ENCODE measurements around the gene SYT1.

Gene SYT1

DNA sequence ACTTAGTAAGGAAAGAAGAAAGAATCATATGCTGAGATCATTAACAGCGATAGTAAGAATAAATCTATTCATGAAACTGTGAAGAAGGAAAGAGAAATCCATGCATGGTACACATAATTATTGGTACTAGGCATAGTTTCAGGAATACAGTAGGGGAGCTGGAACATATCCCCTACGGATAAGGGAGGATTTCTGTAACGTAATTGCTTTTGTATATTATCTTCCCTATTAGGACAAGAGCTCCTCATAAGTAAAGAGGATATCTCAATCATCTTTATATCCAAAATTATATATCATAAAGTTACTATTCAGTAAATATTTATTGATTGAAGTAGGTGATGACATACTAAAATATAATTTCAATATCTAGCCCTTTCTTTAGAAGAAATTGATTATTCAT lies 22.9 kb downstream of the SYT1 start:
- Histone ChIP-seq H3K79me2 (no peaks in the 10 kb centered on the region), H3K9me3 (ENCODE audit: control insufficient read depth, low read length) (no peaks in the 10 kb centered on the region), H3K4me3 (ENCODE audit: low read depth, low read length) (no peak overlapping the region), H3K36me3 (ENCODE audit: control insufficient read depth, insufficient read depth, low read length) (no peaks in the 10 kb centered on the region), H3K4me2 (ENCODE audit: low read length) (no peak overlapping the region), H3K27me3 (ENCODE audit: control insufficient read depth, insufficient read depth, low read length) (no peaks in the 10 kb centered on the region), H3K4me1 (no peaks in the 10 kb centered on the region), H3K9ac (no peak overlapping the region), H2AFZ (no peak overlapping the region), H3K27ac (no peak overlapping the region)
- TF ChIP-seq, protein P1, sequence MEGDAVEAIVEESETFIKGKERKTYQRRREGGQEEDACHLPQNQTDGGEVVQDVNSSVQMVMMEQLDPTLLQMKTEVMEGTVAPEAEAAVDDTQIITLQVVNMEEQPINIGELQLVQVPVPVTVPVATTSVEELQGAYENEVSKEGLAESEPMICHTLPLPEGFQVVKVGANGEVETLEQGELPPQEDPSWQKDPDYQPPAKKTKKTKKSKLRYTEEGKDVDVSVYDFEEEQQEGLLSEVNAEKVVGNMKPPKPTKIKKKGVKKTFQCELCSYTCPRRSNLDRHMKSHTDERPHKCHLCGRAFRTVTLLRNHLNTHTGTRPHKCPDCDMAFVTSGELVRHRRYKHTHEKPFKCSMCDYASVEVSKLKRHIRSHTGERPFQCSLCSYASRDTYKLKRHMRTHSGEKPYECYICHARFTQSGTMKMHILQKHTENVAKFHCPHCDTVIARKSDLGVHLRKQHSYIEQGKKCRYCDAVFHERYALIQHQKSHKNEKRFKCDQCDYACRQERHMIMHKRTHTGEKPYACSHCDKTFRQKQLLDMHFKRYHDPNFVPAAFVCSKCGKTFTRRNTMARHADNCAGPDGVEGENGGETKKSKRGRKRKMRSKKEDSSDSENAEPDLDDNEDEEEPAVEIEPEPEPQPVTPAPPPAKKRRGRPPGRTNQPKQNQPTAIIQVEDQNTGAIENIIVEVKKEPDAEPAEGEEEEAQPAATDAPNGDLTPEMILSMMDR (IDR thresholded peaks at IDR 0.05) = no peak

DNA sequence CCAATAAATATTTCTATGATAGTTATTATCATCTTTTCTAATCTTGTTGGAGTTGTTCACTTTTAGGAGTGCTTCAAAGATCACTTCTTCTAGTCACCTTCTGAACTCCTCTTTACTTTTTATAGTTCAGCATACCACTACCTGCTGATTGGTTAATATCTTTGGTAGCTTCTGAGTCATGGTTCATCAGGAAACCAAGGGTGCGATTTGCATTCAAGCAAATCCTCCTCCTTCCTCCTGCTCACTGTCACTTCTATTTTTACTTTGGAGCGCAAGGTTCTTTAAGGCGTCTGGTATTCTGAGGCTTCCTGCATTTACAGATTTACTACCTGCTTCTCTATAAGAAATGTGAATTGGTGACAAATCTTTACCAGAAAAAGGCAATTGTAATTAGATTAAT lies 24.0 kb downstream of the SYT1 start:
- no peaks in the 10 kb centered on the region for H3K27me3 ChIP-seq (ENCODE audit: control insufficient read depth, insufficient read depth, low read length)
- TF ChIP-seq, protein P1 (IDR thresholded peaks at IDR 0.05) = no peak
- H3K4me1 ChIP-seq = no peaks in the 10 kb centered on the region
- H3K4me2 ChIP-seq (ENCODE audit: low read length) = no peak overlapping the region
- H3K79me2 ChIP-seq = no peaks in the 10 kb centered on the region
- H3K9me3 ChIP-seq (ENCODE audit: control insufficient read depth, low read length) = no peaks in the 10 kb centered on the region
- no peak overlapping the region for H3K4me3 ChIP-seq (ENCODE audit: low read depth, low read length)
- no peak overlapping the region for H3K9ac ChIP-seq
- no peaks in the 10 kb centered on the region for H3K36me3 ChIP-seq (ENCODE audit: control insufficient read depth, insufficient read depth, low read length)
- H3K27ac ChIP-seq = no peak overlapping the region
- H2AFZ ChIP-seq = no peak overlapping the region

DNA sequence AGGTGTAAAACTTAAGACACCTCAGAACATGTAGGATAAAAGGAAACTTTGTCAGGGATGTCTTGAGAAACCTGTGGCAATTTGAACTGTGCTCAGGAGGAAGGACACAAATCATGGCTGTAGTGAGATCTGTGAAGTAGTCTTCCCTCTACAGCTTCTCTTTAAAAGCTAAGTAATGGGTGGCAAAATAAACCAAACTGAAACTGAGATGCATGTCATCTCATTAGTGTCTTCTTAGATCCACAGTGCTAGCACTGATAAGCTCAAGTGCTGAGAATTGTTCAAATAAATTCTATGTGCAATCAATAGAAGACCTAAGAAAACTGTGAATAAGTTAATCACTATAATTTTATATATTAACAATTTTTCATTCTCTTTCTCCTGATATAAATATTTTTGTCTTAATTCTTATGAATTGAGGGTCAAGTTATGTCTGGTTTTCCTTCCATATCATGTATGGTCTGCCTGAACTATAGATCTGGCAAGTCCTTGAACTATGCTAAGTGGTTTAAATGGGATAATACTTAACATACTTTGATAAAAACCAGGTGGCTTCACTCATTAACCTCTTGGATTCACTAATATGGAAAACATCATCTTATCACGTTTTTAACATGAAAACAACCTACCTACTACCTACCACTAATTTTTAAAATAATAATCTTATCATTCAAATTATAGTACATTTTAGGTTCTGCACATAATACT lies 27.2 kb downstream of the SYT1 start:
- TF ChIP-seq, protein P1 (IDR thresholded peaks at IDR 0.05) = no peak
- H3K9me3 ChIP-seq (ENCODE audit: control insufficient read depth, low read length) = no peaks in the 10 kb centered on the region
- no peaks in the 10 kb centered on the region for H3K36me3 ChIP-seq (ENCODE audit: control insufficient read depth, insufficient read depth, low read length)
- no peak overlapping the region for H3K9ac ChIP-seq
- no peaks in the 10 kb centered on the region for H3K27me3 ChIP-seq (ENCODE audit: control insufficient read depth, insufficient read depth, low read length)
- no peak overlapping the region for H3K4me3 ChIP-seq (ENCODE audit: low read depth, low read length)
- H3K4me1 ChIP-seq = no peaks in the 10 kb centered on the region
- no peak overlapping the region for H2AFZ ChIP-seq
- no peaks in the 10 kb centered on the region for H3K79me2 ChIP-seq
- H3K27ac ChIP-seq = no peak overlapping the region
- no peak overlapping the region for H3K4me2 ChIP-seq (ENCODE audit: low read length)

DNA sequence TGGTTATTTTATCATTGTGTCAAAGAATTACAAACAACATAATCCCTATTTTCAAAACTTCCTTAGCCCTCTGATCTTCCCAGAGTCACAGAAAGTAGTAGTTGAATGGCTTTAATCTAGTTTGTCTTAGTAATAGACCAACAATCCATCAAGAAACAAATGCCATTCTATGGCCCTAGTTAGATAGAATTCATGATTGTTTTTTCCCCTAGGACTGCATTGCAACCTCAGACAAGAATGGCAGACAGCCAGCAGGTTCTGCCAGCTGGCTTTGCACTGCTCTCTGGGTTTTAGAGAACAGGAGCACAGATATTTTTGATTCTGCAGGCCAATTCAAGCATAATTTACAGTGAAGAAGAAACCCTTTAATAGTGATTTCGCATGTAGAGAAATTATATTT lies 33.8 kb downstream of the SYT1 start:
- Histone ChIP-seq H3K4me2 (ENCODE audit: low read length) (no peak overlapping the region), H3K79me2 (no peaks in the 10 kb centered on the region), H3K9ac (no peak overlapping the region), H2AFZ (no peak overlapping the region), H3K27ac (no peak overlapping the region), H3K4me3 (ENCODE audit: low read depth, low read length) (no peak overlapping the region), H3K36me3 (ENCODE audit: control insufficient read depth, insufficient read depth, low read length) (no peaks in the 10 kb centered on the region), H3K4me1 (no peaks in the 10 kb centered on the region), H3K27me3 (ENCODE audit: control insufficient read depth, insufficient read depth, low read length) (no peaks in the 10 kb centered on the region), H3K9me3 (ENCODE audit: control insufficient read depth, low read length) (no peaks in the 10 kb centered on the region)
- TF ChIP-seq, protein P1 (IDR thresholded peaks at IDR 0.05) = no peak

DNA sequence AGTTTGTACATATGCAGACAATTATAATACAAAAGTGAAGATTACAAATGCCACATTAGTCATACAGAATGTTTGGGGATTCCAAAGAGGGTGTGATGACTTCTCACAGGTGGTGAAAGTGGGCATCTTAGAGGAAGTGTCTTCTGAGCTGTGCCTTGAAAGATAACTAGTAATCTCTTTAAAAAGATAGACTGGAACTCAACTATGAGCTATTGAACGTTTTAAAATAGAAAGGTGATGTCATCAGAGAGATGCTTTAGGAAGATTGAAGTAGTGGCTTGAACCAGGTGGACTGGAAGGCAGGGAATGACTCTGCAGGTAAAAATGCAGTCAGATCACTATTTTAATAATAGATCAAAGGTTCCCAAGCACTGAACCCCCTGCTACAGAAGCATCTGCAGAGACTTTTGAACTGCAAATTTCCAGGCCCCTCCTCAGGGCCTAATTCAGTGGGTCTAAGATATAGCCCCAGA lies 50.3 kb downstream of the SYT1 start:
- TF ChIP-seq, protein P1 (IDR thresholded peaks at IDR 0.05) = no peak
- no peaks in the 10 kb centered on the region for H3K79me2 ChIP-seq

More for the DNA sequence above, 50.3 kb downstream of the SYT1 start:
- Histone ChIP-seq H3K4me1 (no peaks in the 10 kb centered on the region), H3K27ac (no peak overlapping the region), H3K27me3 (ENCODE audit: control insufficient read depth, insufficient read depth, low read length) (no peaks in the 10 kb centered on the region), H3K9me3 (ENCODE audit: control insufficient read depth, low read length) (no peaks in the 10 kb centered on the region), H2AFZ (no peak overlapping the region), H3K36me3 (ENCODE audit: control insufficient read depth, insufficient read depth, low read length) (no peaks in the 10 kb centered on the region), H3K4me3 (ENCODE audit: low read depth, low read length) (no peak overlapping the region), H3K9ac (no peak overlapping the region), H3K4me2 (ENCODE audit: low read length) (no peak overlapping the region)

All from parathyroid adenoma (tissue), 2 donors.